Retina (tissue), 1 donor: Measurements from ENCODE around the gene JKAMP.
"Not testable (repeated sequence)": the region's sequence is repeated elsewhere in the genome, so short reads cannot be mapped to it uniquely, and the experiment has no call there.

ENCODE experiments used
- DNase-seq: peaks from one replicate; pipeline ENCODE4 v3.0.0-alpha.2; 2016

JKAMP gene, protein sequence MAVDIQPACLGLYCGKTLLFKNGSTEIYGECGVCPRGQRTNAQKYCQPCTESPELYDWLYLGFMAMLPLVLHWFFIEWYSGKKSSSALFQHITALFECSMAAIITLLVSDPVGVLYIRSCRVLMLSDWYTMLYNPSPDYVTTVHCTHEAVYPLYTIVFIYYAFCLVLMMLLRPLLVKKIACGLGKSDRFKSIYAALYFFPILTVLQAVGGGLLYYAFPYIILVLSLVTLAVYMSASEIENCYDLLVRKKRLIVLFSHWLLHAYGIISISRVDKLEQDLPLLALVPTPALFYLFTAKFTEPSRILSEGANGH

DNA sequence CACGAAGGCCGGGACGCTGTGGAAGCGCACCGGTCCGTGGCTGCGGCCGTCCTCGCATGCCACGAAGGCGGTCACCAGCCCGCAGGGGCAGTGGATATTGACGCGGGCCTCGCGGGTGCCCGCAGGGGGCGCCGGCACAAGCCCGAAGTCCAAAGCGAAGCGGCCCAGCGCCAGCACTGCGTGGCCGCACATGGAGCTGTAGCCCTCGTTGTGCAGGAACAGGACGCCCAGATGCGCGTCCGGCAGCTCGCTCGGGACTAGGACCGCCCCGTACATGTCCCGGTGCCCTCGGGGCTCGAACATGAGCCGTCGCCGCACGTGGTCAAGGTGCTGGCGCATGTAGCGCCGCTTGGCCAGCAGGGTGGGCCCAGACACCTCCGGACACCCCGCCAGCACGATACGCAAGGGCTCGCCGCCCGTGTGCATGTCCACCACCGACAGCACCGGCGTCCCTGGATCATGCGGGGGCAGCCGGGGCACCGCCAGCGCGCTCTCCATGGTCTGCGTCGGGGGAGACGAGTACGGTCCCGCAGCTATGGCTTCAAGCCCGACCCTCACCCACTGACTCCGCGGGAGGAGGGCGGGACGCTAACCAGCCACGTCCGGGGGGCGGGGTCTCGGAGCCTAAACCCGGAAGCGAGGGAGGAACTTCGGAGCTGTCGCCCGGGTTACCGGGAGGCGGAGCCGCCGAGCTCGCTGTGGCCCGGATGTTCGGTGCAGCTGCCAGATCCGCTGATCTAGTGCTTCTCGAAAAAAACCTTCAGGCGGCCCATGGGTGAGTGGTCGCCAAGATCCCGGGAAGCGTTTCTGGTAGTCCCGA, at the start of gene JKAMP, which contains the start of gene L3HYPDH:
Gene JKAMP, plus strand, starts transcription at position 699 of the 820 bp plus-strand sequence. Its CDS starts 73 bp downstream, at position 772.
Gene L3HYPDH, minus strand, starts transcription at position 590 of the 820 bp plus-strand sequence. Its CDS starts 92 bp downstream, at position 498.
- DNase-seq, result peak; percentile 99

DNA sequence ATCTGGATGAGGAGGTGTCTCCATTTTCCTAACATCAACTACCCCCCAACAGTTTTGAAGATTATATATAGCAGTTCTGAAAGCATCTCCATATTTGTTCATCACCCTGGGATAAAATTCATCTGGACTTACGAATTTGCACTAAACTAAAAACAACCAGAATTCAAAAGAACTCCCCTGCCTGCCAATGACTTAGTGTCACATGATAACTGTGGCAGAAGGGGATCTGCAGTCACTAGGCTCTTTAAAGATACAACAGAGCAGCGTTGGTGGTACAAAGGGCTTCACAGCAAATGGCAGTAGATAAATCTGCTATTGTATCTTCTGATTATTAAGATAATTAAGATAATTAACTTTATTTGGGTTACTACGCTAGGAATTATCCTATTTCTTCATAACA, 49.2 kb upstream of the JKAMP start:
- no peak for DNase-seq

- no peak for DNase-seq
These were observed 48.3 kb upstream of the JKAMP start for GRCh38 chr14:59435987-59436386.

DNA sequence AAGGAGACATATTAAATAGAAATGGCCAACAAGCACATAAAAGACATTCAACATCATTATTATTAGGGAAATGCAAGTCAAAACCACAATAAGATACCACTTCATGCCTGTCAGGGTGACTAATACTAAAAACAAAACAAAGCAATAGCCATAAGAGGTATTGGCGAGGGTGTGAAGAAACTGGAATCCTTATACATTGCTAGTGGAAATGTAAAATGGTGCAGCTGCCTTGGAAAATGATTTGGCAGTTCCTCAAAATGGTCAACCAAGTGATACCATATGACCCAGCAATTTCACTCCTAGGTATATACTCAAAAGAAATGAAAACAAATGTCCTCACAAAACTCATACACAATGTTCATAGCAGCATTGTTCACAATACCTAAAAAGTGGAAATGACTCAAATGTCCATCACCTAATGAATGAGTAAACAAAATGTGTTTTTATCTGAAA, 46.1 kb upstream of the JKAMP start:
- no peak for DNase-seq

DNA sequence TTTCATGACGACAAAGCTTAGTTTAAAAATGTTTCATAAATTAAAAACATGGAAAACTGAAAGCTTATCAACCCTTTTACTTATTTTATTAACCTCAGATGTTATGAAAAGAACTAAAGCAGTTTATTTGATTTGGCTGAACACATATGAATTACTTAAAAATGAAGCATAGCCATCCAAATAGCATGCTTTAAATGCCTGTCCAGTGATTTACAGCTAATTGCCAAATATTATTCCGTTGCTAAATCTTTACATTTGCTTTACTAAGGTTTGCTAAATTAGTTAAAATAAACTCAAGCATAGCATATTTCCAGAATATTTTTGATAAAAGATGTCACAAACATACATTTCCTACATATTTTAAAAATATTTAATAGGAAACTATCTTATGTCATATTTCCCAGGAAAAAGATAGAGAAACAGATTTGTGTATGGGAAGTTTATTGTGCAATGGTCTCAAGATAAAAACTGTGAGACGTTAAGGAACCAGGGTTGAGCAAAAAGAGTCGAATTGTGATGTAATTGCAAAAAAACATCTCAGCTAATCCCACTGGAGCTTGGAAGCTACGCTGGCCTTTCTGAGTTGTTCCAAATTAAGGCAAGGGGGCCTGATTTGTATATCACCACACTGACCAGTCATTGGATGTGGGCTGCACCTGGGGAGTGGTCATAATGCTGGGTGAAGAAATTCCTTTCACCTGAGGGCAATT, 44.9 kb upstream of the JKAMP start:
- DNase-seq, result no peak

DNA sequence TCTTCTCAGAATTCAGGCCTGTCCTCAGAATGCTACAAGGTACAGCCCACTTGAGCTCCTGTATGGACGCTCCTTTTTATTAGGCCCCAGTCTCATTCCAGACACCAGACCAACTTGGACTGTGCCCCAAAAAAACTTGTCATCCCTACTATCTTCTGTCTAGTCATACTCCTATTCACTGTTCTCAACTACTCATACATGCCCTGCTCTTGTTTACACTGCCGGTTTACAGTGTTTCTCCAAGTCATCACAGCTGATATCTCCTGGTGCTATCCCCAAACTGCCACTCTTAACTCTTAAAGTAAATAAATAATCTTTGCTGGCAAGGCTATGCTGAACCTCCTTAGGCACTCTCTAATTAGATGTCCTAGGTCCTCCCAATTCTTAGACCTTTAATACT, 35.6 kb upstream of the JKAMP start:
- DNase-seq, result not testable (repeated sequence)

- no peak for DNase-seq
These were observed 33.6 kb upstream of the JKAMP start for GRCh38 chr14:59450716-59451115.

DNA sequence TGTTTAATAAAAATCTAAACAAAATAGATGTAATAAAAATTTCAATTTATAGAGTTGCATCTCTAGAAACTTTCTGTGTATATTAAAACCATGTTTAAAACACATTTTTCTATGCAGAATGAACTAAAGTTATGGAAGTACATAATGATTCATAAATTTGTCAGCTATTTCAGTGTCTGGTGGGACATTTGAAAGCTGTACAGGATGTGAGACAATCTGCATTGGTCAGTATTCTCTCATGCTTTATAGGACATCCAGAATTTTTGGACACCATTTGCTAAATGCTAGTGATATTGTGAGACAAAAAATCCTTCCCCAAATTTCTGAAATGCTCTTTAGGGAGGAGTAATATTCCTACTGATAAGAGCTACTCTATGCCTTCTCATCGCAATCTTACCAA, 32.5 kb upstream of the JKAMP start:
- DNase-seq, result no peak

DNA sequence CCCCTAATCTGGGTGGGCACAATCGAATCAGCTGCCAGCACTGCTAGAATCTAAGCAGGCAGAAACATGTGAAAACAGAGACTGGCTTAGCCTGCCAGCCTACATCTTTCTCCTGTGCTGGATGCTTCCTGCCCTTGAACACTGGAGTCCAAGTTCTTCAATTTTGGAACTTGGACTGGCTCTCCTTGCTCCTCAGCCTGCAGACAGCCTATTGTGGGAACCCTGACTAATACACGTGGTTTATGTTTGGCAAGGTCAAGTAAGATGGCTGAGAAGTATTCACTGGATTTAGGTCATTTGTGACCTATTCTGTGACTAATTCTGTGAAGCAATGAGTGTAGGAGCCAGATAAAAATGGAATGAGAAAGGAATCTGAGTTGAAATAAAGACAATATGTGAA, 30.2 kb upstream of the JKAMP start:
- DNase-seq, result no peak

DNA sequence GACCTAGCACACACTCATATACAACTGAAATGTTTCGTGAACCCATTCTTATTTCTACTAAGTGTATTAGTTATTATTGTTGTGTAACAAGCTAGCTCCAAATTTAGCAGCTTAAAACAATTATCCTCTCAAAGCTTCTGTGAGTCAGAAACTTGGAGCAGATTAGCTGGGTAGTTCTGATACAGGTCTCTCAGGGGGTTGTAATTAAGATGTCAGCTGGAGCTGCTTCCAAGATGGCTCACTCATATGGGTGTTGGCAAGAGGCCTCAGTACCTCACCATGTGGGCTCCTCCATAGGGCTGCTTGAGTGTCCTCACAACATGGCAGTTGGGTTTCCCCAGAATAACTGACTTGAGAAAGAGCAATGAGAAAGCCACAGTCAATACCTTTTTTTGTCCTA, 28.9 kb upstream of the JKAMP start:
- no peak for DNase-seq

GRCh38 chr14:59458486-59458885, 25.8 kb upstream of the JKAMP start:
- DNase-seq, result peak; percentile 62

DNA sequence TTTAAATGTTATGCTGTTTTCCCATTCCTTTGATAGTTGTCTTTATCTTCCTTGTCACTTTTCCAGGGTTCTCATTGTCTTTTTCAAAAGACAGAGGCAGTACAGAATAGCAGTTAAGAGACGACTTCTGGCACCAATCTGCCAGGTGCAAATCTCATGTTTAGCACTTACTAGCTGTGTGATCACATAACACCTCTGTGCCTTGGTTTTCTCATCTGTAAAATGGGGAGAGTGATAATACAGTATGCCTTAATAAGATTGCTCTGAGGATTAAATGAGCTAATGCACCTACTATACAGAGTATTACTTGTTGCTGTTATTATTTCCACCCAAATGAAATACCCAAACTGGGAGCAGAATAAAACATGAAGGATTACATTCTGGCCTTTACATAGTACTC, 23.9 kb upstream of the JKAMP start:
- DNase-seq, result no peak

GRCh38 chr14:59461891-59462290, 22.4 kb upstream of the JKAMP start:
- no peak for DNase-seq

GRCh38 chr14:59463787-59464485, 20.4 kb upstream of the JKAMP start:
- no peak for DNase-seq

- peak; percentile 94 for DNase-seq
These were observed 19.6 kb upstream of the JKAMP start for GRCh38 chr14:59464486-59465315.

DNA sequence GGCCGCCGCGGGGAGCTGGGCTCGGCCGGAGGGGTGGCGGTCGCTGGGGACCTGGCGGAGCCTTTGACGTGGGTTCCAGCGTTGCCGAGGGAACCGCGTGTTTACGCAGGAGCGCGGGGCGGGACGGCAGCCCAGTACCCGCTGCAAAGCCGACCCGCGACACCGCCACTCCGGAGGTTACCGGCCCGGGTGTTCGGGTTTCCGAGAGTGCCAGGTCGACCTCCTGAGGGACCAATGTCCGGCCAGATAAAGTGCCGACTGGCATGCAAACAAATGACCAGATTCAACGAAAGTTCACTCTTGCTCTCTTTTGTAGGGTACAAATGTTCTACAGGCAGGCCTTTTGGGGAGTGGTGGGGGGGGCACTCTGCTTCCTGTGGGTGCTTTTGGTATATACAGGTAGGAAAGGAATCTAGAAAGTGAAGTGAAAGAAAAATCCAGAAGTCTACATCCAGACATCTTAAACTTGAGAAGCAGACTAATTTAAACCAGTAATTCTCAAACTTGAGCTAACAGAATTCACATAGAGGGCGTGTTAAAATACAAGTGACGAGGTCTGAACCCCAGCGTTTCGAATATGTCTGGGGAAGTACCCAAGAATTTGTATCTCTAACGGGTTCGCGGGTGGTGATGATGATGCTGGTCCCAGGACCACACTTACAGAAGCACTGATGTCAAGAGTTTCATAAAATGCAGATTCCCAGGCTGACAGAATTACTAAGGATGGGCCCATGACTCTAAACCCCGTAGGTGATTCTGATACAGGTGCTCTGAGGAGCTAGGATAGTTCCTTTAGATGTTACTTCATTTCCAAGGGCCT, 18.8 kb upstream of the JKAMP start, which contains the start of gene GPR135:
Gene GPR135, minus strand, starts transcription at position 65 of the 820 bp plus-strand sequence. CDS start 154 bp downstream, outside the sequence.
- DNase-seq, result peak; percentile 79

GRCh38 chr14:59474172-59474571, 10.1 kb upstream of the JKAMP start:
- no peak for DNase-seq

DNA sequence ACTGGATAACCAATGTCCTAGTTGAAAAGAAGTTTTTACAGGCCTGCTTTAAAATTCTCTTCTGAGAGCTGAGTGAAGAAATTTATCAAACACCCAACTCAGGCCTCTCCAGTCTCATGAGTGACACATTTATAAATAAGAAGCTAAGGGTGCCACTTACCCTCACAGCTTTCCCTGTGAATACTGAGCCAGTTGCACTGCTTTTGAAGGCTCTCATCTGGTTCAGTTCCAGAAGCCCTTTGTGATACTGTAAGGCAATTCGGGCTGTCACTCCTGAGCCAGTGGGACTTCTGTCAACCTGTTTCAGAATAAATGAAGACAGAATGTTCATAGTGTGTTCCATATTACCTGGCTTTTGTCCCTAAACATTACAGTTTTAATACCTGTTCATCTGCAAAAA, 8.6 kb upstream of the JKAMP start:
- no peak for DNase-seq

- no peak for DNase-seq
These were observed 5.8 kb upstream of the JKAMP start for GRCh38 chr14:59478540-59478939.

GRCh38 chr14:59480166-59480565, 4.2 kb upstream of the JKAMP start:
- no peak for DNase-seq

GRCh38 chr14:59481407-59481806, 2.9 kb upstream of the JKAMP start:
- DNase-seq, result no peak
